Trophoblast cell (in vitro differentiated cells and primary cell): ENCODE data around the gene CHAF1A.

Experiments
- DNase-seq, 2 donors: peaks; one replicate each; pipeline ENCODE4 v3.0.0-alpha.2; 2016
- H2AFZ ChIP-seq: 2 replicates; pipeline ENCODE4 v1.6.1; 2013; ENCODE audit warnings: low read length, moderate library complexity, mild to moderate bottlenecking; ENCODE audit not compliant: insufficient read depth, poor library complexity
- H2AK5ac ChIP-seq: 2 replicates; pipeline ENCODE4 v1.6.1; 2013; ENCODE audit warnings: mild to moderate bottlenecking, low read length
- H2BK120ac ChIP-seq: 2 replicates; pipeline ENCODE4 v1.6.1; 2013; ENCODE audit warnings: low read length, mild to moderate bottlenecking, moderate library complexity; ENCODE audit not compliant: insufficient read depth, poor library complexity
- H2BK12ac ChIP-seq: 2 replicates; pipeline ENCODE4 v1.6.1; 2013; ENCODE audit warnings: mild to moderate bottlenecking, low read length, moderate library complexity
- H2BK5ac ChIP-seq: 2 replicates; pipeline ENCODE4 v1.6.1; 2013; ENCODE audit warnings: low read length, low read depth, moderate library complexity, mild to moderate bottlenecking; ENCODE audit not compliant: poor library complexity
- H3K14ac ChIP-seq: 2 replicates; pipeline ENCODE4 v1.6.1; 2013; ENCODE audit warnings: mild to moderate bottlenecking, low read length
- H3K18ac ChIP-seq: 2 replicates; pipeline ENCODE4 v1.6.1; 2013; ENCODE audit warnings: mild to moderate bottlenecking, low read length
- H3K23ac ChIP-seq: 2 replicates; pipeline ENCODE4 v1.6.1; 2013; ENCODE audit warnings: low read length
- H3K27ac ChIP-seq: 2 replicates; pipeline ENCODE4 v1.5.1; 2013; ENCODE audit warnings: low read depth, mild to moderate bottlenecking, inconsistent platforms, low read length, moderate library complexity
- H3K27me3 ChIP-seq: 2 replicates; pipeline ENCODE4 v1.6.1; 2013; ENCODE audit warnings: inconsistent platforms, mild to moderate bottlenecking, low read length, moderate library complexity; ENCODE audit not compliant: insufficient read depth
- H3K36me3 ChIP-seq, 2 experiments: 1 replicate in 1 of 2; 2 replicates in 1 of 2; pipeline ENCODE4 v1.6.1; 2013; ENCODE audit warnings: low read length in 2 of 2, mild to moderate bottlenecking in 2 of 2, moderate library complexity in 1 of 2; ENCODE audit not compliant: insufficient read depth in 2 of 2, control insufficient read depth in 1 of 2
- H3K4ac ChIP-seq: 2 replicates; pipeline ENCODE4 v1.6.1; 2013; ENCODE audit warnings: low read depth, mild to moderate bottlenecking, low read length, moderate library complexity
- H3K4me1 ChIP-seq, 2 experiments: 1 replicate in 1 of 2; 2 replicates in 1 of 2; pipeline ENCODE4 v1.6.1; 2013; ENCODE audit warnings: low read length in 2 of 2, mild to moderate bottlenecking in 2 of 2, moderate library complexity in 1 of 2; ENCODE audit not compliant: insufficient read depth in 2 of 2, control insufficient read depth in 1 of 2
- H3K4me2 ChIP-seq: 2 replicates; pipeline ENCODE4 v1.6.1; 2013; ENCODE audit warnings: inconsistent platforms, mild to moderate bottlenecking, low read length, moderate library complexity
- H3K4me3 ChIP-seq: 2 replicates; pipeline ENCODE4 v1.5.1; 2013; ENCODE audit warnings: mild to moderate bottlenecking, low read depth, low read length, inconsistent platforms
- H3K79me1 ChIP-seq: one replicate; pipeline ENCODE4 v1.6.1; 2013; ENCODE audit warnings: low read length
- H3K79me2 ChIP-seq: 2 replicates; pipeline ENCODE4 v1.6.1; 2013; ENCODE audit warnings: low read length, mild to moderate bottlenecking; ENCODE audit not compliant: control insufficient read depth, insufficient read depth, poor library complexity
- H3K9ac ChIP-seq: 2 replicates; pipeline ENCODE4 v1.6.1; 2013; ENCODE audit warnings: mild to moderate bottlenecking, low read length
- H3K9me3 ChIP-seq: 2 replicates; pipeline ENCODE4 v1.6.1; 2013; ENCODE audit warnings: low read depth, mild to moderate bottlenecking, control low read depth, inconsistent platforms, low read length; ENCODE audit not compliant: insufficient read depth
- H4K12ac ChIP-seq: 2 replicates; pipeline ENCODE4 v1.6.1; 2013; ENCODE audit warnings: low read depth, mild to moderate bottlenecking, low read length, moderate library complexity
- H4K8ac ChIP-seq: 2 replicates; pipeline ENCODE4 v1.6.1; 2013; ENCODE audit warnings: low read depth, mild to moderate bottlenecking, low read length, moderate library complexity
- H4K91ac ChIP-seq: one replicate; pipeline ENCODE4 v1.6.1; 2013; ENCODE audit warnings: low read depth, mild to moderate bottlenecking, low read length, moderate library complexity
- WGBS: extraction: QIAGEN DNeasy Blood & Tissue Kit; methylation state at CpG from one replicate; pipeline ENCODE4 v1.1.7; 2013; ENCODE audit warnings: missing lambda C conversion rate; ENCODE audit not compliant: insufficient read length, insufficient coverage; ENCODE audit errors: extremely low coverage; 5-methylcytosine and 5-hydroxymethylcytosine counted together

Gene CHAF1A

DNA sequence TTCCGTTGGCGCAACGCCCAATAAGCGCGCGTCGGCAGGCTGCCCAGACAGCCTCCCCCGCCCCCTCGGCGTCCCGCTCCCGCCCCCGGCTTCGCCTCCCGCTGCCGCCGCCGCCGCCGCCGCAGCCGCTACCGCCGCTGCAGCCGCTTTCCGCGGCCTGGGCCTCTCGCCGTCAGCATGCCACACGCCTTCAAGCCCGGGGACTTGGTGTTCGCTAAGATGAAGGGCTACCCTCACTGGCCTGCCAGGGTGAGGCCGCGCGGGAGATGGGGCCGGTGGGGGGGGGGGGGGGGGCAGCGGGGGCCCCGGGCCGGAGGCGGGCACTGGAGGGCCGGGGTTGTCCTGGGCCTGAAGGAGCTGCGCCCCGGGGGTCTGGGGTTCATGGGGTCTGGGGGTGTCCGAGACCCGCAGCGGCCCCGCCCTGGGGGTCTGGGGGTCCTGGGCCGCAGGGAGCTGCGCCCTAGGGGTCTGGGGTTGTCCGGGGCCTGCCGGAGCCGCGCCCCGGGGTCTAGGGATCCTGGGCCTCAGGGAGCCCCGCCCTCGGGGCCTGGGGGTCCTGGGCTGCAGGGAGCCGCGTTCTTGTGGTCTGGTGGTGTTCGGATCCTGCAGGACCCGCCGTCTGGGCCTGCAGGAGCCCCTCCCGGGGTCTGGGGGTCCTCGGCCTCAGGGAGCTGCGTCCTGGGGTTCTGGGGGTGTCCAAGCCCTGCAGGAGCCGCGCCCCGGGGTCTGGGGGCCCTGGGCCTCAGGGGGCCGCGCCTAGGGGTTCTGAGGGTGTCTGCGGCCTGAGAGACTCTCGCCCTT, 69.9 kb downstream of the CHAF1A start, which contains the start of gene HDGFL2:
TSS of gene HDGFL2 (plus strand) at position 124 of the 801 bp plus-strand sequence. CDS start at position 178, 54 bp downstream.
- no CpG with 5 or more reads among the region's 71 CpGs for WGBS
- peak within 1 kb of the TSS; percentile 52 for H2BK12ac ChIP-seq
- peaks cover 19% of the 10 kb centered on the region for H3K79me2 ChIP-seq
- peak within 1 kb of the TSS; percentile 75 for H2AK5ac ChIP-seq
- H4K8ac ChIP-seq = peak within 1 kb of the TSS; percentile 86
- H3K4me1 ChIP-seq = peaks cover 13 to 20% of the 10 kb centered on the region in 2 experiments
- peak within 1 kb of the TSS; percentile 56 for H2BK5ac ChIP-seq
- H4K12ac ChIP-seq = peak within 1 kb of the TSS; percentile 93
- H3K18ac ChIP-seq = peak within 1 kb of the TSS; percentile 49
- H2BK120ac ChIP-seq = peak within 1 kb of the TSS; percentile 59
- no peaks in the 10 kb centered on the region for H3K9me3 ChIP-seq
- H3K4ac ChIP-seq = peak within 1 kb of the TSS; percentile 99
- H3K27ac ChIP-seq = peak within 1 kb of the TSS; percentile 45
- H3K23ac ChIP-seq = no peak within 1 kb of the TSS
- H3K27me3 ChIP-seq = no peaks in the 10 kb centered on the region
- H3K36me3 ChIP-seq = peaks cover 13 to 22% of the 10 kb centered on the region in 2 experiments
- H3K4me2 ChIP-seq = peak within 1 kb of the TSS; percentile 91
- peak within 1 kb of the TSS; percentile 96 for H3K4me3 ChIP-seq
- peak within 1 kb of the TSS; percentile 92 for H2AFZ ChIP-seq
- no peak for DNase-seq
- H3K14ac ChIP-seq = peak within 1 kb of the TSS; percentile 85
- H3K9ac ChIP-seq = peak within 1 kb of the TSS; percentile 94
- peaks cover 7% of the 10 kb centered on the region for H3K79me1 ChIP-seq
- H4K91ac ChIP-seq = peak within 1 kb of the TSS; percentile 81

DNA sequence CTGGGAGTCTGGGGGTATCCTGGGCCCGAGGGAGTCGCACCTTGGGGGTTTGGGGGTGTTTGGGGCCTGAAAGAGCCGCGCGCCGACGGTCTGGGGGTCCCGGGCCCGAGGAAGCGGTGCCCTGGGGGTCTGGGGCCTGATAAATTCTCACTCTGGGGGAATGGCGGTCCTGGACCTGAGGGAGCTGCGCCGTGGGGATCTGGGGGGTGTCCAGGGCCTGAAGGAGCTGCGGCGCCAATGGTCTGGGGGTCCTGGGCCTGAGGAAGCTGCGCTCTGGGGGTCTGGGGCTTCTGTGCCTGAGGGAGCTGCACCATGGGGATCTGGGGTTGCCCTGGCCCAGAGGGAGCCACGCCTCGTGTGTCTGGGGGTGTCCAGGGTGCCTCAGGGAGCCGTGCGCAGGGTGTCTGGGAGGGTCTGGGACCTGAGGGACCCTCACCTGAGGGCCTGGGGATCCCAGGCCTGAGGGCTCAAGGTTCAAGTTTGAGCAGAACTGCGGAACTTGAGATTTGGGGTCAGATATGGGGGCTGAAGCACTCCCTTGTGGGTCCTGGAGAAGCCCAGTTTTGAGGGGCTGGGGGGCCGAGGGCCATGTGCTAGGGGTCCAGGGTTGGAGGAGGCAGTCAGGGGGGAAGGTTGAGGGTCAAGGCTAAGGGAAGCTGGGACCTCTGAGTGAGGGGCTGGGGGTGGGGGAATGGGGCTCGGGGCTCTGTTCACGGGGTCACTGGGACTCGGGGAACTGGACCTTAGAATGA, 70.7 kb downstream of the CHAF1A start:
- H3K18ac ChIP-seq = peak overlapping the region; percentile 1
- peak overlapping the region; percentile 51 for H4K8ac ChIP-seq
- H2BK120ac ChIP-seq = no peak overlapping the region
- peaks cover 13 to 20% of the 10 kb centered on the region in 2 experiments for H3K4me1 ChIP-seq
- peak overlapping the region; percentile 76 for H3K14ac ChIP-seq
- WGBS = no CpG with 5 or more reads among the region's 25 CpGs
- H3K9me3 ChIP-seq = no peaks in the 10 kb centered on the region
- no peak for DNase-seq
- peak overlapping the region; percentile 52 for H2BK12ac ChIP-seq
- H3K79me2 ChIP-seq = peaks cover 19% of the 10 kb centered on the region
- H3K4me2 ChIP-seq = peak overlapping the region; percentile 91
- peak overlapping the region; percentile 96 for H3K4me3 ChIP-seq
- peaks cover 7% of the 10 kb centered on the region for H3K79me1 ChIP-seq
- H3K27me3 ChIP-seq = no peaks in the 10 kb centered on the region
- H4K91ac ChIP-seq = peak overlapping the region; percentile 63
- peaks cover 16 to 25% of the 10 kb centered on the region in 2 experiments for H3K36me3 ChIP-seq
- H3K27ac ChIP-seq = no peak overlapping the region
- H2BK5ac ChIP-seq = no peak overlapping the region
- H4K12ac ChIP-seq = peak overlapping the region; percentile 93
- peak overlapping the region; percentile 99 for H3K4ac ChIP-seq
- H3K23ac ChIP-seq = no peak overlapping the region
- H3K9ac ChIP-seq = peak overlapping the region; percentile 94
- H2AFZ ChIP-seq = no peak overlapping the region
- peak overlapping the region; percentile 44 for H2AK5ac ChIP-seq

DNA sequence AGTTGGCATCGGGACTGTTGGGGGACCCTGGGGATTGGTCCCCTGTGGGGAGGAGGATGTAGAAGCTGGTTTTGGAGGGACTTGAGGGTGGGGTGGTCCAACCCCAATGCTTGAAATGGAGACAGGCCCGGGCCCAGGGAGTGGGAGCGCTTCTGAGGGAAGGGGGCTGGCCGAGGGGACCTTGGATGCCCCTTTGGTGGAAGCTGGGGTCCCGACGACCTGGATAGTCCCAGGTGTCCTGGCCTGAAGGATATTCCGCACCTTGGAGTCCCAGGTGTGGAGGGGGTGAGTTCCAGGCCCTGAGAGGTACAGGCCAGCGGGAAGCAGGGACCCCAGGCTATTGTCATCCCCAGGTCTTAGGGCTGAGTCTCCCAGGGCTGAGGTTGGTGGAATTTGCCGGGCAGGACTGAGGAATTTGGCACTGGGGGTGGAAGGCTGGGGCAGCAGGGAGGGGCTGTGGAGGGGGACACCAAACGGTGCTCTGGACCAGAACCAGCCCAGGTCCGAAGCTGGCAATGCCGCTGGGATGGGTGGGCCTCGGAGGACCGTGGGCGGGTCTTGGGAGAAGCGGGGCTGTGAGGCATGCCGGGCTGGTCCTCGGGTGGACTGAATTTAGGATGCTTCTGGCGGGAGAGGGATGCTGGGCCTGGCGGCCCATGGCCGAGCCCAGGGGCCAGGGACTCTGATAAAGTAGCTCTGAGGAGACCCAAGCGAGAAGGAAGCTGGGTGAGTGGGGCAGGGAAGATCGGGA, 71.5 kb downstream of the CHAF1A start:
- H2BK120ac ChIP-seq = no peak overlapping the region

DNA sequence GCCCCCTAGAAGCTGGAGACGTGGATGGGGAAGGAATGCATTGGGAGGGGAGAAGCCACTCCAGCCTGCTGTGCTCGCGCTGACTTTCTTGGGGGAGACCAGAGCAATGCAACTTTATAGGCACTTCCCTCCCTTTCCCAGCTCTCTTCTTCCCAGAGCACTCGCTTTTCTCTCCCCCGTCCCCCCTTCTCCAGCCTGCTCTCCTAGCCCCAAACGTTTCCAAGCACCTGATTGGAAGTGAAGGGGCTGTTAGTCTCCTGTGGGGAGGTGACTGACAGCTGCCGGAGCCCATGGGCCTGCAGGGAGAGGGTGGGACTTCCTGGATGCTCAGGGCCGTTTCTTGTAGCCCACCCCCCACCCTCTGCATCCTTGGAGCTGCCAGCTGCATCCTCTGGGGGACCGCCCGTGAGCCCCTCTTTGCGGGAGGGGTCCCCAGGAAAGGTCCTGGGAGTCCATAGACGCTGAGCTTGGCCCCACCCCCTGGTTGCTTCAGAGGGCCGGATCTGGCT, 72.1 kb downstream of the CHAF1A start:
- H2AFZ ChIP-seq = peak overlapping the region; percentile 44
- peak overlapping the region; percentile 22 for H4K12ac ChIP-seq
- no peak overlapping the region for H3K14ac ChIP-seq
- H3K36me3 ChIP-seq = peaks cover 25 to 31% of the 10 kb centered on the region in 2 experiments
- no peak overlapping the region for H3K9ac ChIP-seq
- no peak overlapping the region for H4K91ac ChIP-seq
- no CpG with 5 or more reads among the region's 13 CpGs for WGBS
- H3K79me2 ChIP-seq = peaks cover 19% of the 10 kb centered on the region
- no peak overlapping the region for H2AK5ac ChIP-seq
- no peak overlapping the region for H2BK12ac ChIP-seq
- H2BK120ac ChIP-seq = no peak overlapping the region
- DNase-seq = peak in 1 of 2 donors; percentile 5
- H3K27me3 ChIP-seq = no peaks in the 10 kb centered on the region
- no peak overlapping the region for H3K27ac ChIP-seq
- peaks cover 2% of the 10 kb centered on the region for H3K9me3 ChIP-seq
- peak overlapping the region; percentile 56 for H4K8ac ChIP-seq
- H3K79me1 ChIP-seq = peaks cover 7% of the 10 kb centered on the region
- no peak overlapping the region for H2BK5ac ChIP-seq
- H3K4me3 ChIP-seq = peak overlapping the region; percentile 49
- no peak overlapping the region for H3K23ac ChIP-seq
- no peak overlapping the region for H3K18ac ChIP-seq
- no peak overlapping the region for H3K4ac ChIP-seq
- H3K4me2 ChIP-seq = peak overlapping the region; percentile 80
- H3K4me1 ChIP-seq = peaks cover 13 to 20% of the 10 kb centered on the region in 2 experiments

More for the DNA sequence above, 71.5 kb downstream of the CHAF1A start:
- Histone ChIP-seq H2BK5ac (no peak overlapping the region), H3K27me3 (no peaks in the 10 kb centered on the region), H4K91ac (peak overlapping the region; percentile 15), H2AFZ (peak overlapping the region; percentile 44), H3K79me2 (peaks cover 19% of the 10 kb centered on the region), H2BK12ac (no peak overlapping the region), H3K36me3 (peaks cover 21 to 30% of the 10 kb centered on the region in 2 experiments), H4K8ac (peak overlapping the region; percentile 56), H3K23ac (no peak overlapping the region), H3K4me2 (peak overlapping the region; percentile 80), H2AK5ac (no peak overlapping the region), H4K12ac (peak overlapping the region; percentile 22), H3K27ac (no peak overlapping the region), H3K79me1 (peaks cover 7% of the 10 kb centered on the region), H3K4me3 (peak overlapping the region; percentile 49), H3K18ac (no peak overlapping the region), H3K14ac (no peak overlapping the region), H3K4ac (peak overlapping the region; percentile 88), H3K4me1 (peaks cover 13 to 20% of the 10 kb centered on the region in 2 experiments), H3K9ac (no peak overlapping the region), H3K9me3 (peaks cover 2% of the 10 kb centered on the region)
- no peak for DNase-seq
- WGBS = no CpG with 5 or more reads among the region's 23 CpGs
